KOPT-K1 (cell line): ENCODE data around the gene SLC44A4.
"Not testable (repeated sequence)": the region's sequence is repeated elsewhere in the genome, so short reads cannot be mapped to it uniquely, and the experiment has no call there.

ENCODE experiments used
- H3K27ac ChIP-seq: fragments of 200-600 bp; sonication (generic); 2 replicates; pipeline ENCODE4 v1.5.1; 2016; ENCODE audit warnings: antibody characterized with exemption, mild to moderate bottlenecking, low read depth, low read length; ENCODE audit not compliant: poor library complexity, severe bottlenecking
- H3K36me3 ChIP-seq: fragments of 200-600 bp; sonication (generic); 2 replicates; pipeline ENCODE4 v1.5.1; 2017; ENCODE audit warnings: antibody characterized with exemption, mild to moderate bottlenecking, low read length, moderate library complexity; ENCODE audit not compliant: insufficient read depth
- H3K9me3 ChIP-seq: fragments of 200-600 bp; sonication (generic); 2 replicates; pipeline ENCODE4 v1.5.1; 2017; ENCODE audit warnings: antibody characterized with exemption, low read length, mild to moderate bottlenecking; ENCODE audit not compliant: insufficient read depth, poor library complexity, severe bottlenecking

The SLC44A4 gene

DNA sequence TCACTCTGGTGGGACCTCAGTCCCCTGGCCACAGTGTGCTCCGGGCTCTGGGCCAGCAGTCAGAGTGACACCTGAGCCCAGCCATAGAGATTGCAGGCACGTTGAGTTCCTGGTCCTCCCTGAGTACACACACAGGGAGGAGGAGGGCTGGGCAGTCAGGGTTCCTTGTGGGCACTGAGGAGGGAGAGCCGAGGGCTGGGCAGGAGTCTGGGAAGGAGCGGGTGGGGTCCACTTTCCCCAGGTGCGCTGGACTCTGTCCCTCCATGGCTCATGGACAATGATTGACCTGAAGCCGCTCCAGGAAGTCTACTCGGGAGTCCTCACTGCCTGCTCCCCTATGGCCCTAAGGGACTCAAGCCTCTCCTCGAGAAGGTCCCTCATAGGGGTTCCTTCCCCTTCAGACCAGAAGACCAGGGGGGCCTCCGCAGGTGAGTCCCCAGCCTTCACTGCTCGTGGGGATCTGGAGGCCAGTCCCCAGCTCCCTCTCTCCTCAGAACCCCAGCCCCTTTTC is 1.1 kb downstream of the SLC44A4 start:
- Histone ChIP-seq H3K27ac (no peak overlapping the region), H3K9me3 (no peaks in the 10 kb centered on the region)

DNA sequence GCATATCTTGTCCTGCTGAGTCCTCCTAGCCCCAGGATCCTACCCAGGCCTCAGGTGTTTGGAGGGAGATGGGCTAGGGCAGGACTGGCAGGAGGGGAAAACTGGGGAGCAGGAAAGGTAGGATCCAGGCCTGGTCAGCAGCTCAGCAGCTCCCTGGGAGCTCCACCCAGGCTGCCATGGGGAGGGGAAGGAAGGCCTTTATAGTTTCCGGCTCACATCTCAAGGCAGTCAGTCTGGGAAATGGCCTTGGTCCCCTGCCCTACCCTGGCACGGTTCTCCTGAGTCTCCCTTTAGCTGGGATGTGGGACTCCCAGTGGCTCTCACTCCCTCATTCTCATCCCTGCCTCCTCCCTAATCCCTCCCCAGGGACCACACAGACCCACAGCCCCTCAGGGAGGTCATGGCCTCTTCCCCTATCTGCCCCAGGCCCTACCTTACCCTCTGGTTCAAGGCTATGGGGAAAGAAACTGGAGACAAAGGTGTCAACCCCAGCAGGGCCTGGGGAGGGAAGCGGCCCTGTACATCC is 1.6 kb downstream of the SLC44A4 start:
- H3K27ac ChIP-seq: no peak overlapping the region
- H3K36me3 ChIP-seq: peaks cover 33% of the 10 kb centered on the region
- H3K9me3 ChIP-seq: no peaks in the 10 kb centered on the region

More for the DNA sequence above, 1.1 kb downstream of the SLC44A4 start:
- H3K36me3 ChIP-seq: peaks cover 38% of the 10 kb centered on the region

- H3K36me3 ChIP-seq: peaks cover 24% of the 10 kb centered on the region
- no peak overlapping the region for H3K27ac ChIP-seq
These were observed 2.4 kb downstream of the SLC44A4 start for GRCh38 chr6:31876357-31876756.

DNA sequence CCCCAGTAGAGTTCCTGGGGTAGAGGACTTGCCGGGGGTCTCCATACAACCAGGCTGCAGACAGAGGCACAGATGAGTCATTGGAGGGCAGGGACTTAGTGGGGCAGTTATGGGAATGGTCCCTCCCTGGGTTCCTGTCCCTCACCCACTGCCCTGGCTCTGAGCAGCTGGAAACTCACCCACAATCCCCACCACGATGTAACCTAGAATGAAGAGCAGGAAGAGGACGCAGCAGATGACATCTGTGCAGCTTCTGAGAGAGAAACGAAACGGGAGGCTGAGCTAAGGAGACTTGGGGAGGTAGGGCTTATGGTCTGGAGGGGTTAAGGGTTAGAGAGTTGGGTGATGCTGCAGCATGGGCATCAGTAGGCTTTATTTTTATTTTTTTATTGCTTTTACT is 2.9 kb downstream of the SLC44A4 start:
- Histone ChIP-seq H3K36me3 (peaks cover 19% of the 10 kb centered on the region), H3K27ac (no peak overlapping the region), H3K9me3 (no peaks in the 10 kb centered on the region)

More at GRCh38 chr6:31876357-31876756, 2.4 kb downstream of the SLC44A4 start:
- H3K9me3 ChIP-seq: no peaks in the 10 kb centered on the region

DNA sequence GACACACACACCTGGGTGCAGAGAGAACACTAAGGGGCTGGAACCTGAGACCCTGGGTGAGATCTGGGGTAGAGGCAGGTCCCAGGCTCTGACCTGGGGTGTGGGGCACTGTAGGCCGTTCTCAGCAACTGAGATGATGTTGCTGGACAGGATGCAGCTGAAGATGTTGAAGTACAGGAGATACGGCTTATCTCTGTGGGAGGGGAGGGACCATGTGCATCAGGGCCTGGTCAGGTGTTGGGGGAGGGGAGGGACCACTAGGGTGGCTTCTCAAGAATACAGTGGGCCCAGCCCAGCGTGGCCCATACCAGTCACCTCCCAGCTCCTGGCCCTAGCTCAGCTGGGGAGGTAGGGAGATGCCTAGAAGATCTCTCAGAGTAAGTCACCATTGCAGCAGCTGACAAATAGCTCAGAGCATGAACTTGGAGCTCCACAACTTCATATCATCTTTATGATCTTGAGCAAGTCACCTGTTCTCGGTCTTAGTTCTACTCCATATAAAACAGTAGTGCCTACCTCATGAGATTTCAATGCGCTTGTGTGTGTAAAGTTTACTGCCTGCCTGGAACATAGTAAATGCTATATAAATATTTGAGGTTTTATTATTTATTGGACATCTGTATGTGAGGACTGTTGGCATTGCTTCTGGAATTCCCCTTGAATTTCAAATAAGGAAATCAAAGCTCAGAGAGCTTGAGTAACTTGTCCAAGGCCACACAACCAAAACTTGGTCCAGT is 3.8 kb downstream of the SLC44A4 start:
- H3K36me3 ChIP-seq: peaks cover 11% of the 10 kb centered on the region
- H3K27ac ChIP-seq: no peak overlapping the region
- no peaks in the 10 kb centered on the region for H3K9me3 ChIP-seq

DNA sequence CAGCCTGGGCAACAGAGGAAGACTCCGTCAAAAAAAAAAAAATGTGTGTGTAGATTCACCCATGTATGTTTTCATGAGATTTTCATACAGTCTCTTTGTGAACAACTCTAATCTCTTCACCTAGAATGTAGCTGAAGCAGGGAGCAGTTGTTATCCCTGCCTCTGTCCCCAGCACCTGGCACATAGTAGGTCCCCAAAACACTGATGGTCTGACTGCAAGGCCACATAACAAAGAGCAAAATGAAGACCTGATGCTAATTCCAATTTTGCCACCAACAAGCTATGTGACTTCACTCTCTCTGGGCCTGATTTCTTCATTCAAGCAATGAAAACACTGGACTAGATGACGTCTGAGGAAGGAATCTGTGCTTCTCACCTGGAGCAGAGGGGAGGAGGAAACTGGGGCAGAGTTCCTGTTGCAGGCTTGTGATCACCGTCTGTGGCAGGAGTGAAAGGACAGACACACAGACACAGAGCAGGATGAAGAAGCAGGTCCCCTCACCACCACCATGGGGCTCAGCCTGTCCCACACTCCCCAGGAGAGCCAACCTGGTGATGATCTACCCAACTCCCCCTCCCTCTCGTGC is 4.6 kb downstream of the SLC44A4 start:
- H3K27ac ChIP-seq: no peak overlapping the region
- no peaks in the 10 kb centered on the region for H3K9me3 ChIP-seq
- H3K36me3 ChIP-seq: peaks cover 2% of the 10 kb centered on the region

GRCh38 chr6:31871046-31871659 is 7.6 kb downstream of the SLC44A4 start:
- H3K27ac ChIP-seq: no peak overlapping the region
- no peaks in the 10 kb centered on the region for H3K9me3 ChIP-seq
- H3K36me3 ChIP-seq: no peaks in the 10 kb centered on the region

- no peaks in the 10 kb centered on the region for H3K36me3 ChIP-seq
- no peaks in the 10 kb centered on the region for H3K9me3 ChIP-seq
- H3K27ac ChIP-seq: no peak overlapping the region
These were observed 8.3 kb downstream of the SLC44A4 start for GRCh38 chr6:31870385-31870921.

GRCh38 chr6:31869343-31869742 is 9.5 kb downstream of the SLC44A4 start:
- no peaks in the 10 kb centered on the region for H3K36me3 ChIP-seq
- no peaks in the 10 kb centered on the region for H3K9me3 ChIP-seq
- no peak overlapping the region for H3K27ac ChIP-seq

GRCh38 chr6:31868658-31868971 is 10.2 kb downstream of the SLC44A4 start:
- H3K36me3 ChIP-seq, H3K9me3 ChIP-seq, H3K27ac ChIP-seq: not testable (repeated sequence)

- Histone ChIP-seq H3K36me3 (no peaks in the 10 kb centered on the region), H3K9me3 (no peaks in the 10 kb centered on the region), H3K27ac (no peak overlapping the region)
These were observed 13.3 kb downstream of the SLC44A4 start for GRCh38 chr6:31865205-31866118.

DNA sequence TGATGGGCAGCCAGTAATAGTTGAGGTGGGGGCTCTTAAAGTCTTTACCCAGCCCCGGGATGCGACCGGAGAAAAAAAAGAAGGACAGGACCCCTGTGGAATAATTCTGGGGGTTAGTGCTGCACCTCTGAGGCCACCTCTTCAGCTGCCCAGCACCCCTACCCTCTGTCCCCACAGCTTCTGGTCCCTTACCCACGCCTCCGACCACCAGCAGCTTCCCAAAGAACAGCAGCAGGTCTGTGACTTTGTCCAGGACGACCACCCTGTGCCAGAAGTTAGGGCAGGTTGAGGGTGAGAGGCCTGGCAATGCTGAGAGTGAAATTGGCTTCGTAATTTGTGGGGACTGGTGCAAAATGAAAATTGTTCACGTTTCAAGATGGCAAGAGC is 14.0 kb downstream of the SLC44A4 start:
- H3K9me3 ChIP-seq: no peaks in the 10 kb centered on the region
- no peak overlapping the region for H3K27ac ChIP-seq

DNA sequence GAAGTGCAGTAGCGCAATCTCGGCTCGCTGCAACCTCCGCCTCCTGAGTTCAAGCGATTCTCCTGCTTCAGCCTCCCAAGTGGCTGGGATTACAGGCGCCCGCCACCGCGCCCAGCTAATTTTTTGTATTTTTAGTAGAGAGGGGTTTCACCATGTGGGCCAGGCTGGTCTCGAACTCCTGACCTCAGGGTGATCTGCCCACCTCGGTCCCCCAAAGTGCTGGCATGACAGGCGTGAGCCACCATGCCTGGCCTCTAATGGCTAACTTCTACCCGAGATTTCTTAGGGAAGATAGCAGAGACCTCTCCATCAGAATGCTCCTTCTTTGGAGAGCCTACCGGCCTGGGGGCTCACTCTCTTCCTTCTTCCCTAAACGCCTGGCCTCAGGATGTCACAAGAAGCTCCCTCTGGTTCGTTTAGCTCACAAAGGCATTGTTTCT is 14.7 kb downstream of the SLC44A4 start:
- H3K27ac ChIP-seq: peak overlapping the region; percentile 63
- H3K9me3 ChIP-seq: not testable (repeated sequence)
- H3K36me3 ChIP-seq: peaks cover 12% of the 10 kb centered on the region; the same call in 1 of the 2 replicates

More for the DNA sequence above, 14.0 kb downstream of the SLC44A4 start:
- peaks cover 5% of the 10 kb centered on the region; the same call in 1 of the 2 replicates for H3K36me3 ChIP-seq
